Astrocyte of the cerebellum (primary cell): Measurements from ENCODE around the gene ABCA13.

Experiments used
- DNase-seq: peaks from one replicate; pipeline ENCODE4 v3.0.0-alpha.2; 2011; ENCODE audit warnings: low read depth
- H3K4me3 ChIP-seq: 2 replicates; pipeline ENCODE4 v1.5.1; 2011; ENCODE audit warnings: mild to moderate bottlenecking, low read depth, low read length, moderate library complexity
- CTCF ChIP-seq: IDR thresholded peaks from 2 replicates; pipeline ENCODE4 v1.5.1; 2012; ENCODE audit warnings: low read length, low read depth, moderate library complexity, mild to moderate bottlenecking; ENCODE audit errors: missing control alignments
- in situ Hi-C: cut with HindIII; loops from 2 replicates; pipeline ENCODE4 v1.10.0; 2017; ENCODE audit warnings: low sequenced_read_pairs

ABCA13 gene

GRCh38 chr7:48295296-48295971 is 124.2 kb downstream of the ABCA13 start:
- no peak for TF ChIP-seq CTCF
- no peak overlapping the region for H3K4me3 ChIP-seq
- in situ Hi-C loops: no loop called here
- DNase-seq: no peak

GRCh38 chr7:48296966-48297365 is 125.7 kb downstream of the ABCA13 start:
- in situ Hi-C loops: no loop called here
- no peak for TF ChIP-seq CTCF
- H3K4me3 ChIP-seq: no peak overlapping the region
- DNase-seq: no peak

- in situ Hi-C loops: no loop called here
- no peak for DNase-seq
- no peak overlapping the region for H3K4me3 ChIP-seq
- TF ChIP-seq CTCF: no peak
Observed at GRCh38 chr7:48298779-48299178, 127.5 kb downstream of the ABCA13 start.

GRCh38 chr7:48299580-48300169 is 128.4 kb downstream of the ABCA13 start:
- TF ChIP-seq CTCF: peak; percentile 92
- H3K4me3 ChIP-seq: no peak overlapping the region
- DNase-seq: peak; percentile 63
- in situ Hi-C loops: no loop called here

- no peak for DNase-seq
- no peak for TF ChIP-seq CTCF
- in situ Hi-C loops: no loop called here
- H3K4me3 ChIP-seq: no peak overlapping the region
Observed at GRCh38 chr7:48300301-48300700, 129.0 kb downstream of the ABCA13 start.

GRCh38 chr7:48301201-48301600 is 129.9 kb downstream of the ABCA13 start:
- in situ Hi-C loops: no loop called here

More at GRCh38 chr7:48301201-48301600, 129.9 kb downstream of the ABCA13 start:
- no peak for TF ChIP-seq CTCF
- no peak for DNase-seq
- H3K4me3 ChIP-seq: no peak overlapping the region
